Measurements from ENCODE around the gene RPL36AL.

GRCh38 chr14:49659526-49660455 is 39.4 kb upstream of the RPL36AL start:
- TF ChIP-seq CTCF (IDR thresholded peaks at IDR 0.05; ENCODE audit: insufficient read depth, low read depth, low read length) (no peak), EZH2 (IDR thresholded peaks at IDR 0.05; ENCODE audit: insufficient read depth, low read length) (no peak)

Data from astrocyte (in vitro differentiated cells and primary cell).